Measurements from ENCODE around the gene CNTNAP2. TPM values are rescaled to one million over a fixed set of nuclear protein-coding genes. Genes with fewer than 3 reads are reported as not detected.

The CNTNAP2 gene
- total RNA-seq, 1 donor, result 7.6 TPM

DNA sequence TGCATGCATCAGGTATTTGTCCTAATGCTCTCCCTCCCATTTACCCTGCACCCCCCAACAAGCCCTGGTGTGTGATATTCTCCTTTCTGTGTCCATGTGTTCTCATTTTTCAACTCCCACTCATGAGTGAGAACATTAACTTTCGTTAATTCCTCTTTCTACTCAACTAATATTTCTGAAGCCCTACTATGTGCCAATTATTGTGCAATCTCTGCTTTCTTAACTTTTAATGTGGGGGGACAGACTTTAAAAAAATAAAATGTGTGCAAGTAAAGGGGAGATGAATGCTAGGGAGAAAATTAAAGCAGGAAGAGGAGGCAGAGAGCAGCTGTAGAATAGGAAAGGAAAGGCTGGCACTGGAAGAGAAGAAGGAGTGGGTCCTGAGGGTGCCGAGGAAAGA is 1520.0 kb downstream of the CNTNAP2 start:
- Histone ChIP-seq H3K27ac (ENCODE audit: low read depth, low read length) (no peak overlapping the region), H3K4me3 (ENCODE audit: insufficient read depth, low read length) (no peak overlapping the region)

DNA sequence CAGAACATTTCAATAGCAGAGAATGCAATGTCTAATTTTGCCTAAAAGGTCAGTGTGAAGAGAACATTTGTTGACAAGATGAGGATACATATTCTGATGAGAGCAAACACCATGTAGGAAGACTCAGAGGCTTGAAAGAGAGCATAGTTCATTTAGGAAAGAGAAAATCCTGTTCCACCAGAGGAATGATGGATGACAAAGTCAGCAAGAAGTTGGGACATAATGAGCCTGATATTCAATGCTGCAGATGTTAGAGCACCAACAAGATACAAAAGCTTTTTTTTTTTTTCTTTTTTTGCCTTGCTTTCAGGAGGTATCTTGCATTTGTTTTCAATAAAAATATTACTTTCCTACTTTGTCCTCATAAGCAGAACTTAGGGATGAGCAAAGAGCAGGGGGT is 1522.0 kb downstream of the CNTNAP2 start:
- Histone ChIP-seq H3K9me3 (ENCODE audit: low read depth, low read length) (no peaks in the 10 kb centered on the region), H3K27me3 (ENCODE audit: insufficient read depth, low read length) (no peaks in the 10 kb centered on the region), H3K36me3 (ENCODE audit: insufficient read depth, low read length) (no peaks in the 10 kb centered on the region), H3K27ac (ENCODE audit: low read depth, low read length) (no peak overlapping the region), H2AFZ (ENCODE audit: low read length) (no peak overlapping the region), H3K4me3 (ENCODE audit: insufficient read depth, low read length) (no peak overlapping the region), H3K4me2 (ENCODE audit: insufficient read depth, low read length) (no peak overlapping the region), H4K20me1 (ENCODE audit: insufficient read depth, low read length) (no peaks in the 10 kb centered on the region), H3K79me2 (ENCODE audit: insufficient read depth, low read length) (no peaks in the 10 kb centered on the region), H3K4me1 (ENCODE audit: insufficient read depth, low read length) (no peaks in the 10 kb centered on the region)
- DNase-seq (ENCODE audit: insufficient read length, low spot score, missing footprints), result no peak
- TF ChIP-seq, protein P1, sequence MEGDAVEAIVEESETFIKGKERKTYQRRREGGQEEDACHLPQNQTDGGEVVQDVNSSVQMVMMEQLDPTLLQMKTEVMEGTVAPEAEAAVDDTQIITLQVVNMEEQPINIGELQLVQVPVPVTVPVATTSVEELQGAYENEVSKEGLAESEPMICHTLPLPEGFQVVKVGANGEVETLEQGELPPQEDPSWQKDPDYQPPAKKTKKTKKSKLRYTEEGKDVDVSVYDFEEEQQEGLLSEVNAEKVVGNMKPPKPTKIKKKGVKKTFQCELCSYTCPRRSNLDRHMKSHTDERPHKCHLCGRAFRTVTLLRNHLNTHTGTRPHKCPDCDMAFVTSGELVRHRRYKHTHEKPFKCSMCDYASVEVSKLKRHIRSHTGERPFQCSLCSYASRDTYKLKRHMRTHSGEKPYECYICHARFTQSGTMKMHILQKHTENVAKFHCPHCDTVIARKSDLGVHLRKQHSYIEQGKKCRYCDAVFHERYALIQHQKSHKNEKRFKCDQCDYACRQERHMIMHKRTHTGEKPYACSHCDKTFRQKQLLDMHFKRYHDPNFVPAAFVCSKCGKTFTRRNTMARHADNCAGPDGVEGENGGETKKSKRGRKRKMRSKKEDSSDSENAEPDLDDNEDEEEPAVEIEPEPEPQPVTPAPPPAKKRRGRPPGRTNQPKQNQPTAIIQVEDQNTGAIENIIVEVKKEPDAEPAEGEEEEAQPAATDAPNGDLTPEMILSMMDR (IDR thresholded peaks at IDR 0.05; ENCODE audit: extremely low read depth, low read depth, low read length), result no peak

More for the DNA sequence above, 1520.0 kb downstream of the CNTNAP2 start:
- no peaks in the 10 kb centered on the region for H3K4me1 ChIP-seq (ENCODE audit: insufficient read depth, low read length)
- TF ChIP-seq, protein P1 (IDR thresholded peaks at IDR 0.05; ENCODE audit: extremely low read depth, low read depth, low read length), result no peak
- H2AFZ ChIP-seq (ENCODE audit: low read length), result no peak overlapping the region
- H3K36me3 ChIP-seq (ENCODE audit: insufficient read depth, low read length), result no peaks in the 10 kb centered on the region
- H3K9me3 ChIP-seq (ENCODE audit: low read depth, low read length), result no peaks in the 10 kb centered on the region
- no peaks in the 10 kb centered on the region for H4K20me1 ChIP-seq (ENCODE audit: insufficient read depth, low read length)
- DNase-seq (ENCODE audit: insufficient read length, low spot score, missing footprints), result no peak
- no peak overlapping the region for H3K4me2 ChIP-seq (ENCODE audit: insufficient read depth, low read length)
- no peaks in the 10 kb centered on the region for H3K27me3 ChIP-seq (ENCODE audit: insufficient read depth, low read length)
- H3K79me2 ChIP-seq (ENCODE audit: insufficient read depth, low read length), result no peaks in the 10 kb centered on the region

DNA sequence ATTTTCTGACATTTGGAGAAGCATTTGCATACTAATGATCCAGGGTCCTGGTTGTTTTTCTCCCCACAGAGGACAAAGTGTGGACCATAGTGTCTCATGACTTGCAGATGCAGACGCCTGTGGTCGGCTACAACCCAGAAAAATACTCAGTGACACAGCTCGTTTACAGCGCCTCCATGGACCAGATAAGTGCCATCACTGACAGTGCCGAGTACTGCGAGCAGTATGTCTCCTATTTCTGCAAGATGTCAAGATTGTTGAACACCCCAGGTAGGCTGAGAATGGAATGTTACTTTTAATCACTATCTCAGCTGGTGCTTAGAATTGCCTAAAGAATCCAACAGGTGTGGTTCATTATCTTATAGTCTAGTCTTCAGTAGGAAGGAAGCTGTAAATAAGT is 1522.4 kb downstream of the CNTNAP2 start:
- H3K4me1 ChIP-seq (ENCODE audit: insufficient read depth, low read length), result no peaks in the 10 kb centered on the region
- no peaks in the 10 kb centered on the region for H3K36me3 ChIP-seq (ENCODE audit: insufficient read depth, low read length)
- no peak overlapping the region for H3K27ac ChIP-seq (ENCODE audit: low read depth, low read length)
- no peak overlapping the region for H3K4me2 ChIP-seq (ENCODE audit: insufficient read depth, low read length)
- H3K4me3 ChIP-seq (ENCODE audit: insufficient read depth, low read length), result no peak overlapping the region
- TF ChIP-seq, protein P1 (IDR thresholded peaks at IDR 0.05; ENCODE audit: extremely low read depth, low read depth, low read length), result no peak
- no peaks in the 10 kb centered on the region for H3K9me3 ChIP-seq (ENCODE audit: low read depth, low read length)
- DNase-seq (ENCODE audit: insufficient read length, low spot score, missing footprints), result no peak
- H4K20me1 ChIP-seq (ENCODE audit: insufficient read depth, low read length), result no peaks in the 10 kb centered on the region
- H2AFZ ChIP-seq (ENCODE audit: low read length), result no peak overlapping the region
- no peaks in the 10 kb centered on the region for H3K79me2 ChIP-seq (ENCODE audit: insufficient read depth, low read length)
- no peaks in the 10 kb centered on the region for H3K27me3 ChIP-seq (ENCODE audit: insufficient read depth, low read length)

DNA sequence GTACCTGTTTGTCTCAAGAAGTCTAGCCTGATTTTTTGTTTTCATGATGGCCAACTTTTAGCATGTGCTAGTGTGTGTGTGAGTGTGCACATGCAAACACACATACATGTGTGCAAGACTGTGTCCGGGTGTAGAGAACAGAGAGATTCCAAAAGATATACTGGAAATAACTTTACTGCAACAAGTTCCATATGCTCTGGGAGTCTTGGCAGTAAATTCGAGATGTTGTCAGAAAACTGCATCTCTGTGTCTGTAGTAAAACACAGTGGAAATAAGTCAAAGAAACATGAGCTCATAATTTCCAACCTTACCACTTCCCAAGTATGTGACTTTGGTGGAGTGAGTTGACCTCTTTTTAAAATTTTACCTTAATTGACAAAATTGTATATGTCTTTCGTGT is 1523.2 kb downstream of the CNTNAP2 start:
- H2AFZ ChIP-seq (ENCODE audit: low read length), result no peak overlapping the region
- no peaks in the 10 kb centered on the region for H3K4me1 ChIP-seq (ENCODE audit: insufficient read depth, low read length)
- no peak overlapping the region for H3K27ac ChIP-seq (ENCODE audit: low read depth, low read length)
- no peak overlapping the region for H3K4me3 ChIP-seq (ENCODE audit: insufficient read depth, low read length)
- H3K9me3 ChIP-seq (ENCODE audit: low read depth, low read length), result no peaks in the 10 kb centered on the region
- no peaks in the 10 kb centered on the region for H3K79me2 ChIP-seq (ENCODE audit: insufficient read depth, low read length)
- no peak overlapping the region for H3K4me2 ChIP-seq (ENCODE audit: insufficient read depth, low read length)
- no peaks in the 10 kb centered on the region for H4K20me1 ChIP-seq (ENCODE audit: insufficient read depth, low read length)
- H3K36me3 ChIP-seq (ENCODE audit: insufficient read depth, low read length), result no peaks in the 10 kb centered on the region
- TF ChIP-seq, protein P1 (IDR thresholded peaks at IDR 0.05; ENCODE audit: extremely low read depth, low read depth, low read length), result no peak
- H3K27me3 ChIP-seq (ENCODE audit: insufficient read depth, low read length), result no peaks in the 10 kb centered on the region
- DNase-seq (ENCODE audit: insufficient read length, low spot score, missing footprints), result no peak
